Measurements from ENCODE around the gene CNGB1. TPM values are rescaled to one million over a fixed set of nuclear protein-coding genes. Genes with fewer than 3 reads are reported as not detected.

The CNGB1 gene
- total and polyA plus RNA-seq, 8 donors = 0.03 to 0.23 (median 0.14) TPM; not detected in 1

DNA sequence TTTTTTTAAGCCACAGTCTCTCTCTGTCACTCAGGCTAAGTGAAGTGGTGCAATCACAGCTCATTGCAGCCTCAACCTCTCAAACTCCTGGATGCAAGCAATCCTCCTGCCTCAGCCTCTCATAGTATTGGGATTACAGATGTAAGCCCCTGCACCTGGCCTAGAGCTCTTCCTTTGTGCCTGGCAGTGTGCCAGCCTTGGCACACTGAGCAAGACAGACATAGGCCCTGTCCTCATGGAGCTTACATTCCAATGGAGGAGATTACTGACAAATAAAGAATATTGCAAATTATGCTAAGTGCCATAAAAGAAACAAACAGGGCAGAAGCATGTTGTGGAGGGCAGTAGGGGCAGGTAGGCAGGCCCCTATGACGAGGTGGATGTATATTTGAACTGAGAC is 920 bp upstream of the CNGB1 start:
- Histone ChIP-seq H3K4me3 (no peak overlapping the region), H3K9me3 (no peaks in the 10 kb centered on the region), H3K27ac (no peak overlapping the region), H3K27me3 (no peaks in the 10 kb centered on the region), H3K36me3 (no peaks in the 10 kb centered on the region), H3K4me1 (no peaks in the 10 kb centered on the region)
- DNase-seq (no peak), ATAC-seq (no peak)
- intact Hi-C loops (cut with DNase I) = no loop called here
- TF ChIP-seq CTCF (IDR thresholded peaks at IDR 0.05) = no peak

DNA sequence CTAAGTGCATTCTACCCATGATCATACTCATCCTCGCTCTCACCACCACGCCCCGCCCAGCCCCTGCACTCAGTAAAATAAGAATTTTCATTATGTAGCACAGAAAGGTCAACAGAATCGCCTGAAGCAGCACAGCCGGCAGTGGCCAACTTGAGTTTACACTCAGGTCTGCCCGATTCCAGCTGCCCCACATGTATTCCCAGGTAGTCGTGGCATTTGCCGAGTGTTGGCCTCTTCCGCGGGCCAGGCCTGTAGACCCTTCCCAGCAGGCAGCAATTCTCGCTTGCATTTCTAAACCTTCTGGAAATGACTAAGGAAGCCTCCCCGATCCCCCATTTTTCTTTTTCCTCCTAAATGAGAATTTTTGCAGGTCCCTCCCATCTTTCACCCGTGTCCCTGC is 609 bp downstream of the CNGB1 start:
- peak in 1 of 4 donors; percentile 50 for DNase-seq
- Histone ChIP-seq H3K36me3 (no peaks in the 10 kb centered on the region), H3K4me1 (no peaks in the 10 kb centered on the region), H3K9me3 (no peaks in the 10 kb centered on the region), H3K27ac (no peak overlapping the region), H3K27me3 (no peaks in the 10 kb centered on the region), H3K4me3 (no peak overlapping the region)
- no peak for ATAC-seq
- intact Hi-C loops (cut with DNase I) = no loop called here
- no peak for TF ChIP-seq CTCF (IDR thresholded peaks at IDR 0.05)

GRCh38 chr16:57969451-57970123 is 1.3 kb downstream of the CNGB1 start:
- Histone ChIP-seq H3K36me3 (no peaks in the 10 kb centered on the region), H3K4me3 (no peak overlapping the region), H3K27me3 (no peaks in the 10 kb centered on the region), H3K4me1 (no peaks in the 10 kb centered on the region), H3K9me3 (no peaks in the 10 kb centered on the region), H3K27ac (no peak overlapping the region)
- DNase-seq (peak in 1 of 4 donors; percentile 55), ATAC-seq (no peak)
- intact Hi-C loops (cut with DNase I) = no loop called here
- TF ChIP-seq CTCF (IDR thresholded peaks at IDR 0.05) = no peak

DNA sequence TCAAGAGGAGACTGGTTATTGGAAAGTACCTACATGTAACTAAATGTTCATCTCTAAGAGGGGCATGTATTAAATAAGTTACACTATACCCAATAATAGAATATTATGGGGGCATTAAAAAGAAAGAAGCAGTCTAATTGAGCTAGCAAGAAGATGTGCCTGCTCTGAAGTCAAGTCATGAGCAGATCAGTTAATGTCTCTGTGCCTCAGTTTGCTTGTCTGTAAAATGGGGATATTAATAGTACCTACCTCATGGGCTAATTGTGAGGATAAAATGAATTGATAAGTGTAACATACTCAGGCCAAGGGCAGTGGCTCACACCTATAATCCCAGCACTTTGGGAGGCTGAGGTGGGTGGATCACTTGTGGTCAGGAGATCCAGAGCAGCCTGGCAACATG is 3.0 kb downstream of the CNGB1 start:
- intact Hi-C loops (cut with DNase I) = no loop called here
- no peaks in the 10 kb centered on the region for H3K27me3 ChIP-seq
- H3K4me3 ChIP-seq = no peak overlapping the region
- DNase-seq = no peak
- no peaks in the 10 kb centered on the region for H3K36me3 ChIP-seq
- no peaks in the 10 kb centered on the region for H3K9me3 ChIP-seq
- TF ChIP-seq CTCF (IDR thresholded peaks at IDR 0.05) = no peak
- H3K4me1 ChIP-seq = no peaks in the 10 kb centered on the region
- no peak for ATAC-seq
- no peak overlapping the region for H3K27ac ChIP-seq

- no peaks in the 10 kb centered on the region for H3K4me1 ChIP-seq
- no peak for ATAC-seq
- peak in 1 of 4 donors; percentile 15 for DNase-seq
- no peak overlapping the region for H3K27ac ChIP-seq
- no peaks in the 10 kb centered on the region for H3K27me3 ChIP-seq
- H3K36me3 ChIP-seq = no peaks in the 10 kb centered on the region
- intact Hi-C loops (cut with DNase I) = no loop called here
- H3K4me3 ChIP-seq = no peak overlapping the region
- H3K9me3 ChIP-seq = no peaks in the 10 kb centered on the region
- TF ChIP-seq CTCF (IDR thresholded peaks at IDR 0.05) = no peak
Measured at GRCh38 chr16:57966986-57967385, 3.9 kb downstream of the CNGB1 start.

All from left lung (tissue), 10 donors.